Activated CD4-positive, alpha-beta T cell treated with anti-CD3 and anti-CD28 coated beads, Interleukin-2, Interleukin-4, amounts not matched to agents 100 ng/mL and 50 ng/mL, durations not matched to agents 16 hours and 8 hours (primary cell): ENCODE data around the gene LDLRAD3.

Source experiments
- DNase-seq: peaks from one replicate; pipeline ENCODE4 v3.0.0-alpha.2; 2020; ENCODE audit warnings: low spot score

The LDLRAD3 gene

DNA sequence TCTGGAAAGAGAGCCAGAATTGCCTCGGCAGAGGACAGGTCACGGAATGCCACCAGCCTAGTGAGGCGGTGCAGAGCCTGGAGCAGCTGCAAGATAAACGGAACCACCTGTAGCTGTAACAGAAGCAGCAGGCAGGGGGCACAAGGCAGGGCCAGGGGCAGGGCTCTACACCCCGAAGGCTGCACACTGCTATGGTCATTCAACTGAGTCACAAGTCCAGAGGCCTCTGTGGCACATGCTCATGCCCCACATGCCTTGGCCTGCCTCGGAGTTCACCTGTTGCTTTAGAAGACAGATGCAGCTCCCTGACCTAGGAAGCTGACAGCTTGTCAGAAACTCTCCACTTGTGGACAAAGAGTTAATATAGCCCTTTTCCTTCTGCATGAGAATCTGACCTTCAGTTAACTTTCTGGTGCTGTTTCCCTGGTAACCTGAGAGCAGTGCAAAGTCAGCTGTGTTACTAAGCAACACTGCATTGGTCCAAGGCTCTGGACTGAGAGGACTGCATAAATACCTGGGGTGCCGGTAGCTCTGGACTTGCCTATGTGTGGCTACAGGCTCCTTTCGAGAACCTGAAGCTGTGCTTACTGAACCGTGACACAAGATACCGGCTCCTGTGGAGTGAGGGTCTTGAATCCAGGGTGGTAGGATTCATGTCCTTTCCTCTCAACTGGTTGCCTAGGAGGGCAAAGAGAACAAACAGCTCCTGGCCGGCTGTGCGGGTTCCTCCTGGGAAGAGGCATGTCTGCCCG is 334.8 kb downstream of the LDLRAD3 start:
- DNase-seq = no peak

DNA sequence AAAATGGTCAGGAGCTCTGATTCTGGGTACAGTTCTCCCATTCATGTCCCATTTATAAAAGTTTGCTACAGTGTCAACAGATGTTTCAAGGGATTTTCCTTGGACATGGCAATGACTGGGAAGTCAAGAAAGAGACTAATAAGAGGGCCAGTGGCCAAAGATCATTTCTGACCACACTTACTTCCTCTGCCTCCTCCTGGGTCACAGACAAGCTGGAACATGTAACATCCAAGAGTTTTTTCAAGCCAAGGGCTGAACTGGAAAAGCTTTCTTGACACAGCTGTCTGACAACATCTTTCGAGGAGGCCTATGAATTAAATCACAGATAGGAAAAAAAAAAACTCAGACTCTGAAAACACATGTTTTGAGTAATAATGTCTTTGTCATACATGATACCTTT is 336.7 kb downstream of the LDLRAD3 start:
- DNase-seq = no peak
